DOHH2 (cell line): ENCODE data around the gene COPS8.

Experiments used
- CTCF ChIP-seq: fragments of 200-600 bp; sonication (generic); IDR thresholded peaks from one replicate; pipeline ENCODE4 v1.5.1; 2014; ENCODE audit warnings: antibody characterized with exemption, mild to moderate bottlenecking, low read depth, low read length; ENCODE audit not compliant: poor library complexity, severe bottlenecking
- EZH2phosphoT487 ChIP-seq: fragments of 200-600 bp; sonication (generic); IDR thresholded peaks from 2 replicates; pipeline ENCODE4 v1.6.1; 2017; ENCODE audit warnings: borderline replicate concordance, mild to moderate bottlenecking, antibody characterized with exemption, low read length, moderate library complexity, mixed read lengths

DNA sequence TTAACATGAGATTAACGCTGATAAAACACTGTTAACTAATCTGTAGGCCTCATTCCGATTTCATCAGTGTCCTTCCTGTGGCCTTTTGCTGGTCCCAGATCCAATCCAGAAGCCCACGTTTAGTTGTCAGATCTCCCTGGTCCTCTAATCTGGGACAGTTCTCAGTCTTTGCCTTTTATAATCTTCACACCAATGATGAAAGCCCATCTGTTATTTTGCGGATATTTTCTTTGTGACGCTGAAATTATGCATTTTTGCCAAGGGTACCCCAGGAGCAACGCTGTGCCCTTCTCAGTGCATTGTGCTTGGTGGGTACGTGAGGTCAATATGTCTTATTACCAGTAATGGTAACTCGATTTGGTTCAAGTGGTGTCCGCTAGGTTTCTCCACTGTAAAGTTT, 51.1 kb downstream of the COPS8 start:
- TF ChIP-seq CTCF = no peak
- TF ChIP-seq EZH2phosphoT487 = no peak
